NCI-H2029 (cell line): ENCODE data around the gene CGB3.
"Not testable (repeated sequence)": the region's sequence is repeated elsewhere in the genome, so short reads cannot be mapped to it uniquely, and the experiment has no call there.

Source experiments
- DNase-seq: peaks from one replicate; lab custom pipeline; 2025; lab: John Stamatoyannopoulos, UW

Gene CGB3

GRCh38 chr19:49042666-49043065 is 18.5 kb upstream of the CGB3 start:
- DNase-seq: not testable (repeated sequence)

- no peak for DNase-seq
These were observed 18.0 kb upstream of the CGB3 start for GRCh38 chr19:49042177-49042576.

- DNase-seq: not testable (repeated sequence)
These were observed 15.6 kb upstream of the CGB3 start for GRCh38 chr19:49039736-49040135.

- DNase-seq: not testable (repeated sequence)
These were observed 14.6 kb upstream of the CGB3 start for GRCh38 chr19:49038557-49039276.

- DNase-seq: not testable (repeated sequence)
These were observed 14.0 kb upstream of the CGB3 start for GRCh38 chr19:49038111-49038510.

- peak; percentile 15 for DNase-seq
These were observed 12.7 kb upstream of the CGB3 start, which contains the start of gene CGB1 for GRCh38 chr19:49036815-49037214. TSS of gene CGB1 (minus strand) at chr19:49036895. CDS start at chr19:49036711, 184 bp downstream.

- DNase-seq: peak; percentile 30
These were observed 7.6 kb upstream of the CGB3 start, which contains the start of gene CGB2 for GRCh38 chr19:49031642-49032301. TSS of gene CGB2 (plus strand) at chr19:49031890. CDS start at chr19:49032096, 206 bp downstream.

- DNase-seq: not testable (repeated sequence)
These were observed 6.2 kb upstream of the CGB3 start for GRCh38 chr19:49030323-49030722.

- DNase-seq: not testable (repeated sequence)
These were observed 5.6 kb upstream of the CGB3 start for GRCh38 chr19:49029749-49030148.

- not testable (repeated sequence) for DNase-seq
These were observed 4.6 kb upstream of the CGB3 start for GRCh38 chr19:49028686-49029085.

GRCh38 chr19:49025599-49025998 is 1.5 kb upstream of the CGB3 start:
- DNase-seq: not testable (repeated sequence)

- not testable (repeated sequence) for DNase-seq
These were observed 955 bp upstream of the CGB3 start for GRCh38 chr19:49025088-49025487.

GRCh38 chr19:49022116-49022515 is 2.0 kb downstream of the CGB3 start:
- no peak for DNase-seq

GRCh38 chr19:49020931-49021895 is 2.9 kb downstream of the CGB3 start:
- DNase-seq: no peak

GRCh38 chr19:49020342-49020741 is 3.8 kb downstream of the CGB3 start:
- peak; percentile 13 for DNase-seq

- peak; percentile 83 for DNase-seq
These were observed 4.7 kb downstream of the CGB3 start for GRCh38 chr19:49019242-49019932.

- DNase-seq: not testable (repeated sequence)
These were observed 5.5 kb downstream of the CGB3 start for GRCh38 chr19:49018388-49019241.

- no peak for DNase-seq
These were observed 6.3 kb downstream of the CGB3 start for GRCh38 chr19:49017666-49018351.

- DNase-seq: no peak
These were observed 7.0 kb downstream of the CGB3 start, which contains the start of gene LHB for GRCh38 chr19:49017041-49017665. TSS of gene LHB (minus strand) at chr19:49017091. CDS start at chr19:49017081, 10 bp downstream.
